Thoracic aorta (tissue), 2 donors: ENCODE measurements around the gene CTCFL. TPM values are rescaled to one million over a fixed set of nuclear protein-coding genes. Genes with fewer than 3 reads are reported as not detected.

Source experiments
- ATAC-seq: fragments of 150-250 bp; one replicate; pipeline ENCODE4 v1.8.0; 2017; ENCODE audit warnings: low read depth; ENCODE audit not compliant: insufficient number of reproducible peaks, low FRiP score
- DNase-seq: peaks from one replicate; pipeline ENCODE4 v3.0.0-alpha.2; 2020; ENCODE audit warnings: low spot score
- H3K27ac ChIP-seq, 2 donors: fragments of 200-600 bp; sonication (generic); 1 replicate in 1 of 2; 2 replicates in 1 of 2; pipeline ENCODE4 v1.5.1; 2016; ENCODE audit warnings: mild to moderate bottlenecking in 2 of 2, moderate library complexity in 2 of 2
- H3K27me3 ChIP-seq: fragments of 200-600 bp; sonication (generic); replicated peaks from 2 replicates; pipeline ENCODE4 v1.6.0; 2016; ENCODE audit warnings: mild to moderate bottlenecking; ENCODE audit not compliant: insufficient read depth
- H3K36me3 ChIP-seq: fragments of 200-600 bp; sonication (generic); one replicate; pipeline ENCODE4 v1.5.1; 2016
- H3K4me1 ChIP-seq, 2 donors: fragments of 200-600 bp; sonication (generic); 1 replicate in 1 of 2; 2 replicates in 1 of 2; pipeline versions ENCODE4 v1.5.1 to v1.6.0; 2016; ENCODE audit warnings: low read depth in 2 of 2, mild to moderate bottlenecking in 1 of 2; ENCODE audit not compliant: control insufficient read depth in 1 of 2
- H3K4me3 ChIP-seq: fragments of 200-600 bp; sonication (generic); 2 replicates; pipeline ENCODE4 v1.5.1; 2016; ENCODE audit warnings: mild to moderate bottlenecking
- H3K9me3 ChIP-seq: fragments of 200-600 bp; sonication (generic); 2 replicates; pipeline ENCODE4 v1.5.1; 2016
- total RNA-seq, 2 donors: library from RNA; depleted of rRNA; stranded (reverse); fragments of >200 nt; gene quantifications; one replicate each; pipeline versions ENCODE4 v1.1.0 to v1.2.3, GENCODE V29; 2016
- TF ChIP-seq, protein P1 (sequence below): fragments of 200-600 bp; sonication (generic); IDR thresholded peaks from one replicate; pipeline ENCODE4 v1.5.1; 2019; ENCODE audit warnings: antibody characterized with exemption

CTCFL gene
- total RNA-seq, 2 donors from 2014 or later = not detected

DNA sequence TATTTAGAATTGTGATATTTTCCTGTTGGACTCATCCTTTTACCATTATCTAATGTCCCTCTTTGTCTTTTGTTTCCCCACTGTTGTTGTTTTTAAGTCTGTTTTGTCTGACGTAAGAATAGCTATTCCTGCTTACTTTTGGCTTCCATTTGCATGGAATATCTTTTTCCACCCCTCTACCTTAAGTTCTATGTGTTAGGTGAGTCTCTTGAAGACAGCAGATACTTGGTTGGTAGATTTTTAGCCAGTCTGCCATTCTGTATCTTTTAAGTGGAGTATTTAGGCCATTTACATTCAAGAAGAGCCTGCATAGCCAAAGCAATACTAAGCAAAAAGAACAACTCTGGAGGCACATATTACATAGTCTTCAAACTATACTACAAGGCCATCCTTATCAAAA lies 39.2 kb downstream of the CTCFL start:
- DNase-seq (no peak), ATAC-seq (no peak)
- TF ChIP-seq, protein P1, sequence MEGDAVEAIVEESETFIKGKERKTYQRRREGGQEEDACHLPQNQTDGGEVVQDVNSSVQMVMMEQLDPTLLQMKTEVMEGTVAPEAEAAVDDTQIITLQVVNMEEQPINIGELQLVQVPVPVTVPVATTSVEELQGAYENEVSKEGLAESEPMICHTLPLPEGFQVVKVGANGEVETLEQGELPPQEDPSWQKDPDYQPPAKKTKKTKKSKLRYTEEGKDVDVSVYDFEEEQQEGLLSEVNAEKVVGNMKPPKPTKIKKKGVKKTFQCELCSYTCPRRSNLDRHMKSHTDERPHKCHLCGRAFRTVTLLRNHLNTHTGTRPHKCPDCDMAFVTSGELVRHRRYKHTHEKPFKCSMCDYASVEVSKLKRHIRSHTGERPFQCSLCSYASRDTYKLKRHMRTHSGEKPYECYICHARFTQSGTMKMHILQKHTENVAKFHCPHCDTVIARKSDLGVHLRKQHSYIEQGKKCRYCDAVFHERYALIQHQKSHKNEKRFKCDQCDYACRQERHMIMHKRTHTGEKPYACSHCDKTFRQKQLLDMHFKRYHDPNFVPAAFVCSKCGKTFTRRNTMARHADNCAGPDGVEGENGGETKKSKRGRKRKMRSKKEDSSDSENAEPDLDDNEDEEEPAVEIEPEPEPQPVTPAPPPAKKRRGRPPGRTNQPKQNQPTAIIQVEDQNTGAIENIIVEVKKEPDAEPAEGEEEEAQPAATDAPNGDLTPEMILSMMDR = no peak
- H3K4me1 ChIP-seq = peaks cover 2 to 6% of the 10 kb centered on the region in 2 donors
- H3K36me3 ChIP-seq = no peaks in the 10 kb centered on the region
- no peak overlapping the region for H3K27ac ChIP-seq
- H3K9me3 ChIP-seq = no peaks in the 10 kb centered on the region
- no peaks in the 10 kb centered on the region for H3K27me3 ChIP-seq
- H3K4me3 ChIP-seq = no peak overlapping the region

GRCh38 chr20:57484772-57485171 lies 40.2 kb downstream of the CTCFL start:
- Histone ChIP-seq H3K27me3 (no peaks in the 10 kb centered on the region), H3K36me3 (no peaks in the 10 kb centered on the region), H3K9me3 (no peaks in the 10 kb centered on the region), H3K27ac (no peak overlapping the region), H3K4me3 (no peak overlapping the region), H3K4me1 (peaks cover 5 to 11% of the 10 kb centered on the region in 2 donors)
- DNase-seq = no peak
- TF ChIP-seq, protein P1 = no peak
- ATAC-seq = no peak

GRCh38 chr20:57483287-57484050 lies 41.5 kb downstream of the CTCFL start:
- H3K36me3 ChIP-seq = no peaks in the 10 kb centered on the region
- no peak overlapping the region for H3K27ac ChIP-seq
- no peaks in the 10 kb centered on the region for H3K9me3 ChIP-seq
- no peak for DNase-seq
- TF ChIP-seq, protein P1 = no peak
- H3K27me3 ChIP-seq = no peaks in the 10 kb centered on the region
- ATAC-seq = no peak
- no peak overlapping the region for H3K4me3 ChIP-seq
- peaks cover 5 to 11% of the 10 kb centered on the region in 2 donors for H3K4me1 ChIP-seq

GRCh38 chr20:57482796-57483195 lies 42.1 kb downstream of the CTCFL start:
- ATAC-seq = no peak
- no peak overlapping the region for H3K27ac ChIP-seq
- H3K9me3 ChIP-seq = no peaks in the 10 kb centered on the region
- peaks cover 5 to 11% of the 10 kb centered on the region in 2 donors for H3K4me1 ChIP-seq
- no peak for DNase-seq
- no peaks in the 10 kb centered on the region for H3K36me3 ChIP-seq
- TF ChIP-seq, protein P1 = no peak
- H3K27me3 ChIP-seq = no peaks in the 10 kb centered on the region
- no peak overlapping the region for H3K4me3 ChIP-seq

DNA sequence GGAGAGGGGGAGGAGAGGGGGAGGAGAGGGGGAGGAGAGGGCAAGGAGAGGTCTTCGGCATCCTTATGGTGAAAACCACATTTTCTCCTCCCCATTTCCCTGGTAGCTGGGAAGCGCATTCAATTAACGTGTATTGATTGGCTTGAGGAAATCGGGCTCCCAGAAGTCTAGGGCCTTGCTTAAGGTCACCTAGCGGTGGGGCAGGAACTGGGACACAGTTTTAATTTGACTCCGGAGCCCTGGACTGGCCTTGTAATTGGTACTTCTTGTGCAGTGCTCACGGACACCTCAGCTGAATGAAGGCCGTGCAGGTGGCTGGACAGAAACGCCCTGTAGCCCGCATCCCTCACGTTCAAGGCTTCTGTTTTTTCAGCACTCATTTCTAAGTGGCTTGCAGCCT lies 42.8 kb downstream of the CTCFL start:
- TF ChIP-seq, protein P1 = no peak
- Histone ChIP-seq H3K27ac (no peak overlapping the region), H3K4me3 (no peak overlapping the region), H3K9me3 (no peaks in the 10 kb centered on the region), H3K36me3 (no peaks in the 10 kb centered on the region), H3K4me1 (peaks cover 5 to 11% of the 10 kb centered on the region in 2 donors), H3K27me3 (no peaks in the 10 kb centered on the region)
- no peak for ATAC-seq
- no peak for DNase-seq
